Mucosa of descending colon (tissue), 3 donors: Measurements from ENCODE around the gene MED13L. TPM values are rescaled to one million over a fixed set of nuclear protein-coding genes. Genes with fewer than 3 reads are reported as not detected.

Source experiments
- ATAC-seq: fragments of 200-7000 bp; cut with Tn5 transposase; one replicate; pipeline ENCODE4 v1.9.1; 2020; ENCODE audit warnings: mild to moderate bottlenecking, moderate library complexity
- DNase-seq, 3 donors: peaks; one replicate each; pipeline ENCODE4 v3.0.0-alpha.2; 2020
- H3K36me3 ChIP-seq: fragments of 200-600 bp; one replicate; pipeline ENCODE4 v1.8.0; 2021; ENCODE audit warnings: low read depth, mild to moderate bottlenecking
- H3K4me1 ChIP-seq: fragments of 200-600 bp; one replicate; pipeline ENCODE4 v1.8.0; 2021; ENCODE audit warnings: low read depth, mild to moderate bottlenecking
- H3K4me3 ChIP-seq: fragments of 200-600 bp; one replicate; pipeline ENCODE4 v1.8.0; 2021; ENCODE audit warnings: mild to moderate bottlenecking
- H3K9me3 ChIP-seq: fragments of 200-600 bp; one replicate; pipeline ENCODE4 v1.8.0; 2021; ENCODE audit warnings: mild to moderate bottlenecking
- intact Hi-C, 2 donors: fragments of 100-400 bp; cut with DNase I in 1 of 2; cut with micrococcal nuclease in 1 of 2; formaldehyde crosslinking; loops; one replicate each; pipeline versions ENCODE4 v1.11.0 to v1.11.1; 2022; cut with DNase I, micrococcal nuclease
- total RNA-seq, 3 donors: library from RNA; stranded (reverse); fragmentation: NEBNext Ultra II Directional in 2 of 3; extraction: Animal tissue kit (Norgen Biotek cat#: 25700) in 2 of 3; gene quantifications; one replicate each; pipeline versions ENCODE4 v1.2.1 to v1.2.4, GENCODE V29; 2021 to 2023
- TF ChIP-seq, protein P1 (sequence below): fragments of 200-600 bp; IDR thresholded peaks from one replicate; pipeline ENCODE4 v1.8.0; 2022; ENCODE audit warnings: antibody characterized with exemption, mild to moderate bottlenecking
- donor health status: DM: no; HTN: no; CAD: no; lungs with moderate emphysema.
- donor health status: DM: no; HTN: no; CAD: no.
- donor health status: DM: no; HTN: yes; CAD: no.

The MED13L gene
- total RNA-seq, 3 donors from 2014 or later = 96.9 to 165 (median 135) TPM

DNA sequence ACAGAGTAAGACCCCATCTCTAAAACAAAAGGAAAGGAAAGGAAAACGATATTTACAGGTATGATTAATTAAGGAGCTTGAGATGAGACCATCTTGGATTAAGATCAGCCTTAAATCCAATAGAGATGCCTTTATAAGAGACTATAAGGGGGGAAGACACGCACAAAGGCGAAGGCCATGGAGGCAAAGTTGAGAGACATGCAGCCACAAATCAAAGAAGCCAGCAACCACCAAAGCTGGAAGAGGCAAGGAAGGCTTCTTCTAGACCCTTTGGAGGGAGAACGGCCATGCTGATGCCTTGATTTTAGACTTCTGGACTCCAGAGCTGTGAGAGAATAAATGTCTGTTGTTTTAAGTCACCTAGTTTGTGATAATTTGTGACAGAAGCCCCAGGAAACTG lies 39.6 kb upstream of the MED13L start:
- Histone ChIP-seq H3K36me3 (no peaks in the 10 kb centered on the region), H3K4me1 (no peaks in the 10 kb centered on the region), H3K4me3 (no peak overlapping the region), H3K9me3 (no peaks in the 10 kb centered on the region)
- ATAC-seq = no peak
- intact Hi-C loops = no loop called here
- TF ChIP-seq, protein P1, sequence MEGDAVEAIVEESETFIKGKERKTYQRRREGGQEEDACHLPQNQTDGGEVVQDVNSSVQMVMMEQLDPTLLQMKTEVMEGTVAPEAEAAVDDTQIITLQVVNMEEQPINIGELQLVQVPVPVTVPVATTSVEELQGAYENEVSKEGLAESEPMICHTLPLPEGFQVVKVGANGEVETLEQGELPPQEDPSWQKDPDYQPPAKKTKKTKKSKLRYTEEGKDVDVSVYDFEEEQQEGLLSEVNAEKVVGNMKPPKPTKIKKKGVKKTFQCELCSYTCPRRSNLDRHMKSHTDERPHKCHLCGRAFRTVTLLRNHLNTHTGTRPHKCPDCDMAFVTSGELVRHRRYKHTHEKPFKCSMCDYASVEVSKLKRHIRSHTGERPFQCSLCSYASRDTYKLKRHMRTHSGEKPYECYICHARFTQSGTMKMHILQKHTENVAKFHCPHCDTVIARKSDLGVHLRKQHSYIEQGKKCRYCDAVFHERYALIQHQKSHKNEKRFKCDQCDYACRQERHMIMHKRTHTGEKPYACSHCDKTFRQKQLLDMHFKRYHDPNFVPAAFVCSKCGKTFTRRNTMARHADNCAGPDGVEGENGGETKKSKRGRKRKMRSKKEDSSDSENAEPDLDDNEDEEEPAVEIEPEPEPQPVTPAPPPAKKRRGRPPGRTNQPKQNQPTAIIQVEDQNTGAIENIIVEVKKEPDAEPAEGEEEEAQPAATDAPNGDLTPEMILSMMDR = no peak
- no peak for DNase-seq

DNA sequence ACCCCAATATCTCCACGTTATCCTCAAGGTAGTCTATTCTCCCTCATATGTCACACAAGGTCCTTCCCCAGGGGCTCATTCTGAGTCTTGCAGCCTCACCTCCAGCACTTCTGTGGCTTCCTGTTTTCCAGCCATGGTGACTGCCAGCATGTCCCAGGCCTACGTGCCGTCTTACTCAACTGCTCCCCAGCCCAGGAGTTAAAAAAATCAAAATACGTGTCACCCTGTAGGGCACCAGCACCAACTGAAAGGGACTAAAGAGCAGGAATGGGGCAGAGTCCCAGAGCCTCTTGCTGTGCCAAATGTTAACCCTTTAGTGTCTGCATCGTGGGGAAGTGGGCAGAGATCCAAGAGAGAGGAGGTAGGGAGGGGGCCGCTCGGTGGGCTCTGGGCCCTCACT lies 37.0 kb upstream of the MED13L start:
- no peaks in the 10 kb centered on the region for H3K4me1 ChIP-seq
- no peaks in the 10 kb centered on the region for H3K36me3 ChIP-seq
- peaks cover 2% of the 10 kb centered on the region for H3K9me3 ChIP-seq
- no peak for DNase-seq
- TF ChIP-seq, protein P1 = no peak
- no peak overlapping the region for H3K4me3 ChIP-seq
- no peak for ATAC-seq
- intact Hi-C loops = no loop called here

DNA sequence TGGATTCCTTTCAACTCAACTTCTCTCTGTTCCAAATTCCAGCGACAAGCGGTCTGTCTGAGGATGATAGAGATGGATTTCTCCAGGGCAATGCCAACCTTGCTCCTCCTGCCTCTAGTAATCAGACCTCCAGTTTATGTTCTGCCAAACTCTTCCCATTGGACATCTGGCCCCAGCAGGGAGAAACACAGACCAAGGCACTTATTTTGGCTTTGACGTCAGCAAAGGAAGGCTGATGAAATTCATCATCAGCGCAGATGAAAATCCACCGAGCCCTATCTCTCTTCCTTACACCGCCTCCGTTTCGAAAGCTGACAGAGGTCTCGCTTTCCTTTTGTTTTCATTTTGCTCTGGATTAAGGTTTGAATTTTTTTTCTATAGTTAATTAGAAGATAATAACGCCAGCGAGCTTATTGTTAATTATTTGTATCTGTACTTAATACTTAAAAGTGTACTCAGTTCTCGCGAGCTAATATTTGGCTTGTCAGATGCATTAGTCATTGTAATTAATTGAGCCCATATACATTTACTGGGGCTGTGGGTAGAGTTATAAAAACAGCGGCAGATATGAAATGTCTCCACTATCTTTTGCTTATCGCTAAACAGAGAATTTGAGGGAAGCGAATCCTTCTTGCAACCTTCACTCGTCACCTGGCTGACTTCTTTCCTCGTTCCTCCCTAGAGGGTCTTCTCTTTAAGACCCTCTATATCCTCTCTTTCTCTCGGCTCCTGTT lies 35.9 kb upstream of the MED13L start:
- no peak overlapping the region for H3K4me3 ChIP-seq
- H3K36me3 ChIP-seq = no peaks in the 10 kb centered on the region
- TF ChIP-seq, protein P1 = no peak
- peaks cover 2% of the 10 kb centered on the region for H3K9me3 ChIP-seq
- ATAC-seq (no peak), DNase-seq (no peak)
- H3K4me1 ChIP-seq = no peaks in the 10 kb centered on the region
- intact Hi-C loops = no loop called here

DNA sequence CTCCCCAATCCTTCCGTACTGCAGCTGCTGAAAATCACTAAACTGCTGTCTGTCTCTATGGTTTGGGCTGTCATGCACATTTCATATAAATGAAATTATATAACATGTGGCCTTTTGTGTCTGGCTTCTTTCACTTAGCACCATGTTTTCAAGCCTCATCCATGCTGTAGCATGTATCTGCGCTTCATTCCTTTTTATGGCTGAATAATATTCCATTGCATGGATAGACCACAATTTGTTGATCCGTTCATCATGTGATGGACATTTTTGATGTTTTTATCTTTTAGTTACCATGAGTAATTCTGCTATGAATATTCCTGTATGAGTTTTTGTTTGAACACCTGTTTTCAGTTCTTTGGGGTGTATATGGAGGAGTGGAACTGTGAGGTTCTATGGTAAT lies 32.6 kb upstream of the MED13L start:
- no peak for DNase-seq
- intact Hi-C loops = no loop called here
- Histone ChIP-seq H3K9me3 (peaks cover 2% of the 10 kb centered on the region), H3K36me3 (no peaks in the 10 kb centered on the region), H3K4me1 (no peaks in the 10 kb centered on the region), H3K4me3 (no peak overlapping the region)
- no peak for ATAC-seq
- TF ChIP-seq, protein P1 = no peak

DNA sequence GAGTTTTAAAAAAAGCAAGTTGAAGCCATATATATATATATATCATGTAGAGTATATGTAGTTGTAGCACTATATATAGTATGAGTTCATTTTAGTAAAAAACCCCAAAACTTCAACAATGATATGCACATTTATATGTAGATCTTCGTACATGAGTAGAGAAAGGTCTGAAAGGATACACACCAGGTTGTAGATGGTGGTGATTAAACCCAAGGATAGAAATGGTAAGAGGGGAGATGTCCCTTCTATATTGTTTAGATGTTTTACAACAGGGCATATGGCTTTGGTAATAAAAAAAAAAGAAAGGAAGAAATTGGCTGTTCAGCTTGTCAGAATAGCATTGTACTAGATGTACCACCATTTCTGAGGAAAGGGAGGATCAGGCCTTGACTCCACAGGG lies 31.9 kb upstream of the MED13L start:
- Histone ChIP-seq H3K4me3 (no peak overlapping the region), H3K36me3 (no peaks in the 10 kb centered on the region), H3K4me1 (no peaks in the 10 kb centered on the region), H3K9me3 (peaks cover 2% of the 10 kb centered on the region)
- TF ChIP-seq, protein P1 = no peak
- ATAC-seq (no peak), DNase-seq (no peak)
- intact Hi-C loops = no loop called here
